ENCODE data around the gene ATP1B3.
"Not testable (repeated sequence)": the region's sequence is repeated elsewhere in the genome, so short reads cannot be mapped to it uniquely, and the experiment has no call there.

The ATP1B3 gene

GRCh38 chr3:141950572-141951493, 74.4 kb downstream of the ATP1B3 start:
- no peak for DNase-seq

GRCh38 chr3:141952611-141953010, 76.2 kb downstream of the ATP1B3 start:
- no peak for DNase-seq

GRCh38 chr3:141955175-141955574, 78.7 kb downstream of the ATP1B3 start:
- no peak for DNase-seq

GRCh38 chr3:141959589-141960554, 83.4 kb downstream of the ATP1B3 start:
- DNase-seq: no peak

- DNase-seq: no peak
These were observed 84.3 kb downstream of the ATP1B3 start for GRCh38 chr3:141960731-141961130.

- DNase-seq: no peak
These were observed 86.9 kb downstream of the ATP1B3 start for GRCh38 chr3:141963301-141963700.

- no peak for DNase-seq
These were observed 89.0 kb downstream of the ATP1B3 start for GRCh38 chr3:141965471-141965870.

GRCh38 chr3:141969711-141970110, 93.3 kb downstream of the ATP1B3 start:
- DNase-seq: no peak

- no peak for DNase-seq
These were observed 95.1 kb downstream of the ATP1B3 start for GRCh38 chr3:141971571-141971970.

- DNase-seq: no peak
These were observed 96.0 kb downstream of the ATP1B3 start for GRCh38 chr3:141972399-141972798.

GRCh38 chr3:141974777-141975176, 98.3 kb downstream of the ATP1B3 start:
- not testable (repeated sequence) for DNase-seq

All from CD4-positive, alpha-beta T cell treated with Interleukin-21 for 1 hour (primary cell).